GM18519 (cell line): ENCODE measurements around the gene ST8SIA2.

ENCODE experiments used
- ATAC-seq: cut with Tn5 transposase; IDR thresholded peaks from one replicate; pipeline ENCODE4 v1.9.1; 2021; ENCODE audit warnings: mild to moderate bottlenecking, moderate library complexity; ENCODE audit not compliant: unreplicated experiment, low FRiP score

Gene ST8SIA2

GRCh38 chr15:92393071-92393979, at the start of gene ST8SIA2:
Gene ST8SIA2 (plus strand): TSS chr15:92393881. CDS start chr15:92394065, 184 bp downstream.
- ATAC-seq, result no peak

GRCh38 chr15:92343924-92344643, 49.6 kb upstream of the ST8SIA2 start:
- no peak for ATAC-seq

GRCh38 chr15:92346063-92346462, 47.6 kb upstream of the ST8SIA2 start:
- no peak for ATAC-seq

- no peak for ATAC-seq
Observed at GRCh38 chr15:92355307-92355706, 38.4 kb upstream of the ST8SIA2 start.

GRCh38 chr15:92361321-92362000, 32.2 kb upstream of the ST8SIA2 start:
- ATAC-seq, result no peak

- no peak for ATAC-seq
Observed at GRCh38 chr15:92362001-92362350, 31.7 kb upstream of the ST8SIA2 start.

GRCh38 chr15:92365084-92365483, 28.6 kb upstream of the ST8SIA2 start:
- no peak for ATAC-seq

GRCh38 chr15:92365906-92366305, 27.8 kb upstream of the ST8SIA2 start:
- no peak for ATAC-seq

GRCh38 chr15:92366381-92366780, 27.3 kb upstream of the ST8SIA2 start:
- ATAC-seq, result no peak

GRCh38 chr15:92375057-92375456, 18.6 kb upstream of the ST8SIA2 start:
- no peak for ATAC-seq

GRCh38 chr15:92376109-92376508, 17.6 kb upstream of the ST8SIA2 start:
- no peak for ATAC-seq

- ATAC-seq, result no peak
Observed at GRCh38 chr15:92377083-92377789, 16.4 kb upstream of the ST8SIA2 start.

GRCh38 chr15:92383519-92384324, 10.0 kb upstream of the ST8SIA2 start:
- ATAC-seq, result peak; percentile 46

- ATAC-seq, result no peak
Observed at GRCh38 chr15:92384381-92384780, 9.3 kb upstream of the ST8SIA2 start.

- no peak for ATAC-seq
Observed at GRCh38 chr15:92385096-92385495, 8.6 kb upstream of the ST8SIA2 start.

- ATAC-seq, result no peak
Observed at GRCh38 chr15:92391640-92392039, 2.0 kb upstream of the ST8SIA2 start.

- ATAC-seq, result no peak
Observed at GRCh38 chr15:92392462-92392861, 1.2 kb upstream of the ST8SIA2 start.

GRCh38 chr15:92393980-92394308, 263 bp downstream of the ST8SIA2 start:
- no peak for ATAC-seq

GRCh38 chr15:92394309-92395097, 822 bp downstream of the ST8SIA2 start:
- ATAC-seq, result no peak
